ENCODE data around the gene RPGR. TPM values are rescaled to one million over a fixed set of nuclear protein-coding genes. Genes with fewer than 3 reads are reported as not detected.

The RPGR gene
- total RNA-seq, 1 donor = 8.0 TPM

- no peaks in the 10 kb centered on the region for H3K79me2 ChIP-seq (ENCODE audit: insufficient read depth, low read length)
- H3K36me3 ChIP-seq (ENCODE audit: insufficient read depth, low read length) = no peaks in the 10 kb centered on the region
- DNase-seq (ENCODE audit: insufficient read length, low spot score, missing footprints) = peak; percentile 87
- H4K20me1 ChIP-seq (ENCODE audit: insufficient read depth, low read length) = no peaks in the 10 kb centered on the region
- H3K4me1 ChIP-seq (ENCODE audit: insufficient read depth, low read length) = peaks cover 9% of the 10 kb centered on the region
- no peak for TF ChIP-seq CTCF (IDR thresholded peaks at IDR 0.05; ENCODE audit: extremely low read depth, low read depth, low read length)
- no peaks in the 10 kb centered on the region for H3K27me3 ChIP-seq (ENCODE audit: insufficient read depth, low read length)
- H3K9me3 ChIP-seq (ENCODE audit: low read depth, low read length) = no peaks in the 10 kb centered on the region
- no peak overlapping the region for H3K4me3 ChIP-seq (ENCODE audit: insufficient read depth, low read length)
- H2AFZ ChIP-seq (ENCODE audit: low read length) = no peak overlapping the region
- no peak overlapping the region for H3K4me2 ChIP-seq (ENCODE audit: insufficient read depth, low read length)
- peak overlapping the region; percentile 24 for H3K27ac ChIP-seq (ENCODE audit: low read depth, low read length)
Observed at GRCh38 chrX:38262715-38263620, 64.3 kb downstream of the RPGR start.

- H4K20me1 ChIP-seq (ENCODE audit: insufficient read depth, low read length) = no peaks in the 10 kb centered on the region
- peak; percentile 73 for DNase-seq (ENCODE audit: insufficient read length, low spot score, missing footprints)
- peak; percentile 37 for TF ChIP-seq CTCF (IDR thresholded peaks at IDR 0.05; ENCODE audit: extremely low read depth, low read depth, low read length)
- H3K36me3 ChIP-seq (ENCODE audit: insufficient read depth, low read length) = no peaks in the 10 kb centered on the region
- no peak overlapping the region for H3K4me3 ChIP-seq (ENCODE audit: insufficient read depth, low read length)
- no peak overlapping the region for H3K4me2 ChIP-seq (ENCODE audit: insufficient read depth, low read length)
- H3K27me3 ChIP-seq (ENCODE audit: insufficient read depth, low read length) = no peaks in the 10 kb centered on the region
- H3K27ac ChIP-seq (ENCODE audit: low read depth, low read length) = no peak overlapping the region
- H3K79me2 ChIP-seq (ENCODE audit: insufficient read depth, low read length) = no peaks in the 10 kb centered on the region
- H2AFZ ChIP-seq (ENCODE audit: low read length) = no peak overlapping the region
- peaks cover 9% of the 10 kb centered on the region for H3K4me1 ChIP-seq (ENCODE audit: insufficient read depth, low read length)
- no peaks in the 10 kb centered on the region for H3K9me3 ChIP-seq (ENCODE audit: low read depth, low read length)
Observed at GRCh38 chrX:38260231-38260630, 67.1 kb downstream of the RPGR start.

GRCh38 chrX:38256019-38256418 is 71.3 kb downstream of the RPGR start:
- H4K20me1 ChIP-seq (ENCODE audit: insufficient read depth, low read length) = no peaks in the 10 kb centered on the region
- H3K27ac ChIP-seq (ENCODE audit: low read depth, low read length) = no peak overlapping the region
- H3K36me3 ChIP-seq (ENCODE audit: insufficient read depth, low read length) = no peaks in the 10 kb centered on the region
- H3K27me3 ChIP-seq (ENCODE audit: insufficient read depth, low read length) = no peaks in the 10 kb centered on the region
- no peak overlapping the region for H3K4me3 ChIP-seq (ENCODE audit: insufficient read depth, low read length)
- TF ChIP-seq CTCF (IDR thresholded peaks at IDR 0.05; ENCODE audit: extremely low read depth, low read depth, low read length) = no peak
- H3K9me3 ChIP-seq (ENCODE audit: low read depth, low read length) = no peaks in the 10 kb centered on the region
- H3K79me2 ChIP-seq (ENCODE audit: insufficient read depth, low read length) = no peaks in the 10 kb centered on the region
- no peaks in the 10 kb centered on the region for H3K4me1 ChIP-seq (ENCODE audit: insufficient read depth, low read length)
- no peak overlapping the region for H2AFZ ChIP-seq (ENCODE audit: low read length)
- DNase-seq (ENCODE audit: insufficient read length, low spot score, missing footprints) = no peak
- no peak overlapping the region for H3K4me2 ChIP-seq (ENCODE audit: insufficient read depth, low read length)

GRCh38 chrX:38249965-38250364 is 77.3 kb downstream of the RPGR start:
- H3K27me3 ChIP-seq (ENCODE audit: insufficient read depth, low read length) = no peaks in the 10 kb centered on the region
- no peak for TF ChIP-seq CTCF (IDR thresholded peaks at IDR 0.05; ENCODE audit: extremely low read depth, low read depth, low read length)

More at GRCh38 chrX:38249965-38250364, 77.3 kb downstream of the RPGR start:
- no peaks in the 10 kb centered on the region for H3K9me3 ChIP-seq (ENCODE audit: low read depth, low read length)
- H2AFZ ChIP-seq (ENCODE audit: low read length) = no peak overlapping the region
- no peak for DNase-seq (ENCODE audit: insufficient read length, low spot score, missing footprints)
- no peak overlapping the region for H3K4me3 ChIP-seq (ENCODE audit: insufficient read depth, low read length)
- peaks cover 6% of the 10 kb centered on the region for H3K4me1 ChIP-seq (ENCODE audit: insufficient read depth, low read length)
- no peak overlapping the region for H3K27ac ChIP-seq (ENCODE audit: low read depth, low read length)
- no peak overlapping the region for H3K4me2 ChIP-seq (ENCODE audit: insufficient read depth, low read length)
- no peaks in the 10 kb centered on the region for H3K36me3 ChIP-seq (ENCODE audit: insufficient read depth, low read length)
- no peaks in the 10 kb centered on the region for H3K79me2 ChIP-seq (ENCODE audit: insufficient read depth, low read length)
- H4K20me1 ChIP-seq (ENCODE audit: insufficient read depth, low read length) = no peaks in the 10 kb centered on the region

Measured in osteoblast (primary cell).